Measurements from ENCODE around the gene FN3K. TPM values are rescaled to one million over a fixed set of nuclear protein-coding genes. Genes with fewer than 3 reads are reported as not detected.

FN3K gene
- total and polyA plus RNA-seq, 2 of the 8 experiments (the other 6 are each of a cell fraction or from before 2014, with no cell fraction given): 0.88 to 14.2 TPM

GRCh38 chr17:82699551-82699950 lies 35.9 kb upstream of the FN3K start:
- Histone ChIP-seq H2AK5ac (ENCODE audit: low read depth, low read length) (no peak overlapping the region), H4K5ac (ENCODE audit: insufficient read length, low read depth, low read length) (no peak overlapping the region), H3K56ac (replicated peaks; ENCODE audit: insufficient read length, low read depth, low read length) (no peak overlapping the region), H2AFZ (ENCODE audit: low read length) (no peak overlapping the region), H3K9me3 (ENCODE audit: insufficient read depth in 2 of 2, low read depth in 1 of 2, low read length in 1 of 2) (no peaks in the 10 kb centered on the region), H3K27ac (ENCODE audit: low read depth, low read length) (no peak overlapping the region), H2BK5ac (ENCODE audit: low read depth, low read length) (no peak overlapping the region; the same call in 1 of the 2 replicates), H4K91ac (replicated peaks; ENCODE audit: insufficient read length, low read length) (no peak overlapping the region), H4K8ac (ENCODE audit: extremely low read depth, insufficient read depth, low read length) (no peak overlapping the region), H3K14ac (ENCODE audit: insufficient read length) (no peak overlapping the region), H3K23ac (ENCODE audit: insufficient read length) (no peak overlapping the region), H3K4me3 (ENCODE audit: extremely low read depth in 1 of 4, insufficient read depth in 2 of 4, low read depth in 3 of 4, low read length in 4 of 4) (peak overlapping the region in 1 of 4 experiments; percentile 54; a peak in 1 of 8 replicates), H2BK120ac (replicated peaks; ENCODE audit: low read depth, low read length) (no peak overlapping the region), H3K4me1 (replicated peaks in 1 of 4; ENCODE audit: control insufficient read depth in 3 of 4, insufficient read depth in 4 of 4, low read length in 3 of 4) (peaks cover 0 to 11% (median 6%) of the 10 kb centered on the region in 4 experiments; a peak in 4 of 7 replicates), H4K20me1 (replicated peaks in 1 of 2; ENCODE audit: control insufficient read depth in 1 of 2, insufficient read depth in 2 of 2, low read length in 2 of 2) (peaks cover 0 to 9% of the 10 kb centered on the region in 2 experiments), H3K79me1 (ENCODE audit: low read depth, low read length) (no peaks in the 10 kb centered on the region), H3K23me2 (ENCODE audit: low read depth, low read length) (peaks cover 8% of the 10 kb centered on the region; the same call in 1 of the 2 replicates), H3K18ac (ENCODE audit: extremely low read depth, low read length) (no peak overlapping the region), H2BK15ac (ENCODE audit: low read length) (no peak overlapping the region), H3K79me2 (ENCODE audit: control insufficient read depth in 1 of 2, insufficient read depth in 2 of 2, low read length in 2 of 2) (no peaks in the 10 kb centered on the region), H3K36me3 (ENCODE audit: control insufficient read depth in 2 of 4, insufficient read depth in 4 of 4, low read length in 3 of 4) (no peaks in the 10 kb centered on the region; a peak in 1 of 8 replicates), H2BK20ac (ENCODE audit: low read length) (no peak overlapping the region), H3K9ac (replicated peaks in 1 of 4; ENCODE audit: extremely low read depth in 1 of 4, low read depth in 3 of 4, low read length in 3 of 4) (no peak overlapping the region), H3K4me2 (ENCODE audit: insufficient read depth in 1 of 2, low read depth in 2 of 2, low read length in 2 of 2) (peak overlapping the region; percentile 52 to 90; a peak in 3 of 4 replicates), H3K4ac (replicated peaks; ENCODE audit: insufficient read length, low read depth, low read length) (no peak overlapping the region), H3K27me3 (replicated peaks in 1 of 4; ENCODE audit: control insufficient read depth in 3 of 4, extremely low read depth in 1 of 4, insufficient read depth in 3 of 4, low read length in 3 of 4) (peaks cover 16 to 34% (median 24%) of the 10 kb centered on the region in 4 experiments), H2BK12ac (ENCODE audit: low read depth, low read length) (no peak overlapping the region; the same call in 1 of the 2 replicates)
- no peak for DNase-seq (ENCODE audit: low read depth in 1 of 2, low spot score in 2 of 2)
- 84% methylated on average over 13 of the region's 13 CpGs; no CpG with 5 or more reads in 1 of the 2 experiments for WGBS, 2 experiments (ENCODE audit: extremely low coverage in 1 of 2, insufficient coverage in 1 of 2, insufficient read length in 1 of 2, insufficient replicate concordance in 2 of 2, low coverage in 1 of 2, low lambda C conversion rate in 2 of 2, missing lambda C conversion rate in 1 of 2)
- no peak for FAIRE-seq
- TF ChIP-seq CTCF (IDR thresholded peaks at IDR 0.05; ENCODE audit: control extremely low read depth in 1 of 3, insufficient read depth in 1 of 3, low read depth in 1 of 3, low read length in 3 of 3) (no peak), POLR2AphosphoS5 (IDR thresholded peaks at IDR 0.05; ENCODE audit: low read depth, low read length) (no peak), RXRA (IDR thresholded peaks at IDR 0.05; ENCODE audit: insufficient read depth, low read depth, low read length) (no peak), POLR2A (IDR thresholded peaks at IDR 0.05; ENCODE audit: control extremely low read depth in 1 of 2, low read depth in 2 of 2, low read length in 2 of 2) (no peak), NANOG (IDR thresholded peaks at IDR 0.05; ENCODE audit: insufficient read depth, low read depth, low read length, poor library complexity, severe bottlenecking) (no peak)
- ChIA-PET POLR2A (ENCODE audit: partially characterized antibody) (interaction anchor here (1.0 kb wide), 1 partner anchor 11 kb away, joined by 3 read pairs; no protein-coding TSS in a partner anchor), CTCF (ENCODE audit: partially characterized antibody) (interaction anchor here (0.6 kb wide), 1 partner anchor 215 kb away, joined by 3 read pairs; no protein-coding TSS in a partner anchor)

All from H1 (cell line).